ENCODE data around the gene IL17C. TPM values are rescaled to one million over a fixed set of nuclear protein-coding genes. Genes with fewer than 3 reads are reported as not detected.

IL17C gene
- total and polyA plus RNA-seq, 5 donors from 2014 or later: 1.2 TPM; not detected in 4

- Mint-ChIP-seq H3K36me3 (peaks cover 29% of the 10 kb centered on the region), H3K27me3 (no peaks in the 10 kb centered on the region), H3K4me1 (peaks cover 5 to 23% (median 15%) of the 10 kb centered on the region in 4 donors), H3K4me3 (peak overlapping the region in 1 of 4 donors; percentile 35), H3K27ac (peak overlapping the region in 1 of 3 donors; percentile 69), H3K9me3 (no peaks in the 10 kb centered on the region)
- Histone ChIP-seq H3K4me3 (ENCODE audit: low read depth, low read length) (no peak overlapping the region), H3K36me3 (ENCODE audit: control insufficient read depth, insufficient read depth, low read length) (peaks cover 89% of the 10 kb centered on the region), H3K9me3 (ENCODE audit: control insufficient read depth in 2 of 2, low read length in 2 of 2) (no peaks in the 10 kb centered on the region), H3K27me3 (ENCODE audit: control insufficient read depth, insufficient read depth, low read length) (no peaks in the 10 kb centered on the region), H3K4me1 (ENCODE audit: control insufficient read depth, insufficient read depth, low read length, poor library complexity, severe bottlenecking) (no peaks in the 10 kb centered on the region), H3K27ac (ENCODE audit: insufficient read depth, low read length, poor library complexity, severe bottlenecking) (no peak overlapping the region)
- no peak for DNase-seq
- ATAC-seq (ENCODE audit: low read depth in 2 of 2): no peak
Measured at GRCh38 chr16:88610909-88611812, 27.2 kb upstream of the IL17C start.

GRCh38 chr16:88613293-88613692 lies 25.1 kb upstream of the IL17C start:
- no peak overlapping the region for H3K4me3 Mint-ChIP-seq
- H3K27ac ChIP-seq (ENCODE audit: insufficient read depth, low read length, poor library complexity, severe bottlenecking): no peak overlapping the region
- H3K27ac Mint-ChIP-seq: peak overlapping the region in 1 of 3 donors; percentile 75
- no peaks in the 10 kb centered on the region for H3K4me1 ChIP-seq (ENCODE audit: control insufficient read depth, insufficient read depth, low read length, poor library complexity, severe bottlenecking)
- H3K4me1 Mint-ChIP-seq: peaks cover 5 to 21% (median 15%) of the 10 kb centered on the region in 4 donors
- no peaks in the 10 kb centered on the region for H3K9me3 Mint-ChIP-seq
- no peaks in the 10 kb centered on the region for H3K27me3 Mint-ChIP-seq
- ATAC-seq (ENCODE audit: low read depth in 2 of 2) (no peak), DNase-seq (no peak)
- peaks cover 84% of the 10 kb centered on the region for H3K36me3 ChIP-seq (ENCODE audit: control insufficient read depth, insufficient read depth, low read length)
- H3K4me3 ChIP-seq (ENCODE audit: low read depth, low read length): no peak overlapping the region
- no peaks in the 10 kb centered on the region for H3K27me3 ChIP-seq (ENCODE audit: control insufficient read depth, insufficient read depth, low read length)
- H3K9me3 ChIP-seq (ENCODE audit: control insufficient read depth in 2 of 2, low read length in 2 of 2): no peaks in the 10 kb centered on the region
- peaks cover 22% of the 10 kb centered on the region for H3K36me3 Mint-ChIP-seq

GRCh38 chr16:88613911-88614817 lies 24.2 kb upstream of the IL17C start:
- DNase-seq: no peak
- peak overlapping the region in 1 of 3 donors; percentile 72 for H3K27ac Mint-ChIP-seq
- no peak overlapping the region for H3K4me3 Mint-ChIP-seq
- H3K27ac ChIP-seq (ENCODE audit: insufficient read depth, low read length, poor library complexity, severe bottlenecking): no peak overlapping the region
- H3K36me3 Mint-ChIP-seq: peaks cover 21% of the 10 kb centered on the region
- no peak overlapping the region for H3K4me3 ChIP-seq (ENCODE audit: low read depth, low read length)
- no peaks in the 10 kb centered on the region for H3K27me3 ChIP-seq (ENCODE audit: control insufficient read depth, insufficient read depth, low read length)
- H3K4me1 ChIP-seq (ENCODE audit: control insufficient read depth, insufficient read depth, low read length, poor library complexity, severe bottlenecking): peaks cover 6% of the 10 kb centered on the region
- no peaks in the 10 kb centered on the region for H3K9me3 ChIP-seq (ENCODE audit: control insufficient read depth in 2 of 2, low read length in 2 of 2)
- H3K9me3 Mint-ChIP-seq: no peaks in the 10 kb centered on the region
- peaks cover 5 to 29% (median 20%) of the 10 kb centered on the region in 4 donors for H3K4me1 Mint-ChIP-seq
- peaks cover 81% of the 10 kb centered on the region for H3K36me3 ChIP-seq (ENCODE audit: control insufficient read depth, insufficient read depth, low read length)
- no peak for ATAC-seq (ENCODE audit: low read depth in 2 of 2)
- no peaks in the 10 kb centered on the region for H3K27me3 Mint-ChIP-seq

- Mint-ChIP-seq H3K27me3 (no peaks in the 10 kb centered on the region), H3K4me1 (peaks cover 10 to 38% (median 27%) of the 10 kb centered on the region in 4 donors)
- no peak for DNase-seq
Measured at GRCh38 chr16:88614818-88615580, 23.4 kb upstream of the IL17C start.

GRCh38 chr16:88616320-88616719 lies 22.1 kb upstream of the IL17C start:
- H3K36me3 Mint-ChIP-seq: peaks cover 11% of the 10 kb centered on the region

More at GRCh38 chr16:88614818-88615580, 23.4 kb upstream of the IL17C start:
- H3K9me3 Mint-ChIP-seq: no peaks in the 10 kb centered on the region
- Histone ChIP-seq H3K27me3 (ENCODE audit: control insufficient read depth, insufficient read depth, low read length) (no peaks in the 10 kb centered on the region), H3K27ac (ENCODE audit: insufficient read depth, low read length, poor library complexity, severe bottlenecking) (no peak overlapping the region), H3K4me3 (ENCODE audit: low read depth, low read length) (no peak overlapping the region), H3K4me1 (ENCODE audit: control insufficient read depth, insufficient read depth, low read length, poor library complexity, severe bottlenecking) (peaks cover 14% of the 10 kb centered on the region), H3K9me3 (ENCODE audit: control insufficient read depth in 2 of 2, low read length in 2 of 2) (no peaks in the 10 kb centered on the region), H3K36me3 (ENCODE audit: control insufficient read depth, insufficient read depth, low read length) (peaks cover 76% of the 10 kb centered on the region)
- H3K4me3 Mint-ChIP-seq: no peak overlapping the region
- H3K27ac Mint-ChIP-seq: peak overlapping the region in 2 of 3 donors; percentile 43 to 72
- ATAC-seq (ENCODE audit: low read depth in 2 of 2): no peak
- peaks cover 18% of the 10 kb centered on the region for H3K36me3 Mint-ChIP-seq

GRCh38 chr16:88616736-88617135 lies 21.6 kb upstream of the IL17C start:
- Mint-ChIP-seq H3K36me3 (peaks cover 11% of the 10 kb centered on the region), H3K4me1 (peaks cover 12 to 48% (median 35%) of the 10 kb centered on the region in 4 donors)
- DNase-seq: no peak

More at GRCh38 chr16:88616320-88616719, 22.1 kb upstream of the IL17C start:
- Histone ChIP-seq H3K4me3 (ENCODE audit: low read depth, low read length) (no peak overlapping the region), H3K4me1 (ENCODE audit: control insufficient read depth, insufficient read depth, low read length, poor library complexity, severe bottlenecking) (peaks cover 25% of the 10 kb centered on the region), H3K27ac (ENCODE audit: insufficient read depth, low read length, poor library complexity, severe bottlenecking) (no peak overlapping the region), H3K9me3 (ENCODE audit: control insufficient read depth in 2 of 2, low read length in 2 of 2) (no peaks in the 10 kb centered on the region), H3K36me3 (ENCODE audit: control insufficient read depth, insufficient read depth, low read length) (peaks cover 63% of the 10 kb centered on the region), H3K27me3 (ENCODE audit: control insufficient read depth, insufficient read depth, low read length) (no peaks in the 10 kb centered on the region)
- Mint-ChIP-seq H3K4me3 (no peak overlapping the region), H3K27ac (peak overlapping the region in 2 of 3 donors; percentile 73 to 95), H3K9me3 (no peaks in the 10 kb centered on the region), H3K4me1 (peaks cover 12 to 47% (median 35%) of the 10 kb centered on the region in 4 donors), H3K27me3 (no peaks in the 10 kb centered on the region)
- DNase-seq (no peak), ATAC-seq (ENCODE audit: low read depth in 2 of 2) (no peak)

More at GRCh38 chr16:88616736-88617135, 21.6 kb upstream of the IL17C start:
- H3K36me3 ChIP-seq (ENCODE audit: control insufficient read depth, insufficient read depth, low read length): peaks cover 59% of the 10 kb centered on the region
- Mint-ChIP-seq H3K27me3 (no peaks in the 10 kb centered on the region), H3K9me3 (no peaks in the 10 kb centered on the region), H3K27ac (peak overlapping the region in 2 of 3 donors; percentile 80 to 95), H3K4me3 (no peak overlapping the region)
- no peaks in the 10 kb centered on the region for H3K9me3 ChIP-seq (ENCODE audit: control insufficient read depth in 2 of 2, low read length in 2 of 2)
- H3K4me1 ChIP-seq (ENCODE audit: control insufficient read depth, insufficient read depth, low read length, poor library complexity, severe bottlenecking): peaks cover 25% of the 10 kb centered on the region
- no peak overlapping the region for H3K27ac ChIP-seq (ENCODE audit: insufficient read depth, low read length, poor library complexity, severe bottlenecking)
- no peak overlapping the region for H3K4me3 ChIP-seq (ENCODE audit: low read depth, low read length)
- no peak for ATAC-seq (ENCODE audit: low read depth in 2 of 2)
- H3K27me3 ChIP-seq (ENCODE audit: control insufficient read depth, insufficient read depth, low read length): no peaks in the 10 kb centered on the region
